ENCODE results near the gene ALKBH4.
"Not testable (repeated sequence)": the region's sequence is repeated elsewhere in the genome, so short reads cannot be mapped to it uniquely, and the experiment has no call there.

DNA sequence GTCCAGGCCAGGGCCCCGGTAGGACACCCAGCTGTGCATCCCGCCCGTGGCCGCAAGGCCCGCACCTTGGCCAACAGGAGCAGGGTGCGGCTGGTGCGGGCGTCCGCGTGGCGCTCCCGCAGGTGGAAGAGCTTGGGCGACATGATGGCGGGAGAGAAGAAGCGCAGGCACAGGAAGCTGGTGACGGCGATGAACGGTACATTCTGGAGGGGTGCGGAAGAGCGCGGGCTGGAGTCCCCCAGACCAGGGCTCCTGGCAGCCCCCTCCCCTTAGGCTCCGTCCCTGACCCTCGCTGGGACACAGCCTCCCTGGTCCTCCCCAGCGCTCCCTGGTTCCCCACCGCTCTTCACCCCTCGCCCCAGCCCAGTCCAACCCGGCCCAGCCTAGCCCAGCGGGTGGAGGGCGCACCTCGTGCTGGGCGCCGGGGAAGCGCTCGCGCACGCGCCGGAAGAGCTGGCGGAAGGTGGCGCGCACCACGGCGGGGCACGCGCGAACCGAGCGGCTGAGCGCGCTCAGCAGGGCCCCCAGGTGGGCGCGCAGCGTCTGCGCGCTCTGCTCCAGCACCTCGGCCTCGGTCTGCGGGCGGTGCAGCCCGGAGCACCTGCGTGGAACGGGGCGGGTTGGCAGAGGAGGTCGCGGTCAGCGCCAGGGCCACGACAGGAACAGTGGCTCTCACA, 29.9 kb upstream of the ALKBH4 start:
- not testable (repeated sequence) for TF ChIP-seq PPARA (CRISPR knock-in tag; IDR thresholded peaks at IDR 0.05; ENCODE audit: borderline replicate concordance); BACH2 (CRISPR knock-in tag; IDR thresholded peaks at IDR 0.05; ENCODE audit: borderline replicate concordance); ZFP30 (CRISPR knock-in tag; IDR thresholded peaks at IDR 0.05); ZFP3 (CRISPR knock-in tag; IDR thresholded peaks at IDR 0.05); SNAI2 (CRISPR knock-in tag; IDR thresholded peaks at IDR 0.05); ZNF70 (CRISPR knock-in tag; IDR thresholded peaks at IDR 0.05); ARNTL (CRISPR knock-in tag; IDR thresholded peaks at IDR 0.05; ENCODE audit: borderline replicate concordance, low read depth); CSDC2 (CRISPR knock-in tag; IDR thresholded peaks at IDR 0.05)
- TF ChIP-seq, protein P1, sequence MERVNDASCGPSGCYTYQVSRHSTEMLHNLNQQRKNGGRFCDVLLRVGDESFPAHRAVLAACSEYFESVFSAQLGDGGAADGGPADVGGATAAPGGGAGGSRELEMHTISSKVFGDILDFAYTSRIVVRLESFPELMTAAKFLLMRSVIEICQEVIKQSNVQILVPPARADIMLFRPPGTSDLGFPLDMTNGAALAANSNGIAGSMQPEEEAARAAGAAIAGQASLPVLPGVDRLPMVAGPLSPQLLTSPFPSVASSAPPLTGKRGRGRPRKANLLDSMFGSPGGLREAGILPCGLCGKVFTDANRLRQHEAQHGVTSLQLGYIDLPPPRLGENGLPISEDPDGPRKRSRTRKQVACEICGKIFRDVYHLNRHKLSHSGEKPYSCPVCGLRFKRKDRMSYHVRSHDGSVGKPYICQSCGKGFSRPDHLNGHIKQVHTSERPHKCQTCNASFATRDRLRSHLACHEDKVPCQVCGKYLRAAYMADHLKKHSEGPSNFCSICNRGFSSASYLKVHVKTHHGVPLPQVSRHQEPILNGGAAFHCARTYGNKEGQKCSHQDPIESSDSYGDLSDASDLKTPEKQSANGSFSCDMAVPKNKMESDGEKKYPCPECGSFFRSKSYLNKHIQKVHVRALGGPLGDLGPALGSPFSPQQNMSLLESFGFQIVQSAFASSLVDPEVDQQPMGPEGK (CRISPR knock-in tag; IDR thresholded peaks at IDR 0.05; ENCODE audit: borderline replicate concordance): not testable (repeated sequence)
- TF ChIP-seq, protein P2, sequence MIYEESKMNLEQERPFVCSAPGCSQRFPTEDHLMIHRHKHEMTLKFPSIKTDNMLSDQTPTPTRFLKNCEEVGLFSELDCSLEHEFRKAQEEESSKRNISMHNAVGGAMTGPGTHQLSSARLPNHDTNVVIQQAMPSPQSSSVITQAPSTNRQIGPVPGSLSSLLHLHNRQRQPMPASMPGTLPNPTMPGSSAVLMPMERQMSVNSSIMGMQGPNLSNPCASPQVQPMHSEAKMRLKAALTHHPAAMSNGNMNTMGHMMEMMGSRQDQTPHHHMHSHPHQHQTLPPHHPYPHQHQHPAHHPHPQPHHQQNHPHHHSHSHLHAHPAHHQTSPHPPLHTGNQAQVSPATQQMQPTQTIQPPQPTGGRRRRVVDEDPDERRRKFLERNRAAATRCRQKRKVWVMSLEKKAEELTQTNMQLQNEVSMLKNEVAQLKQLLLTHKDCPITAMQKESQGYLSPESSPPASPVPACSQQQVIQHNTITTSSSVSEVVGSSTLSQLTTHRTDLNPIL (CRISPR knock-in tag; IDR thresholded peaks at IDR 0.05; ENCODE audit: low read depth): not testable (repeated sequence)
- TF ChIP-seq, protein P3, sequence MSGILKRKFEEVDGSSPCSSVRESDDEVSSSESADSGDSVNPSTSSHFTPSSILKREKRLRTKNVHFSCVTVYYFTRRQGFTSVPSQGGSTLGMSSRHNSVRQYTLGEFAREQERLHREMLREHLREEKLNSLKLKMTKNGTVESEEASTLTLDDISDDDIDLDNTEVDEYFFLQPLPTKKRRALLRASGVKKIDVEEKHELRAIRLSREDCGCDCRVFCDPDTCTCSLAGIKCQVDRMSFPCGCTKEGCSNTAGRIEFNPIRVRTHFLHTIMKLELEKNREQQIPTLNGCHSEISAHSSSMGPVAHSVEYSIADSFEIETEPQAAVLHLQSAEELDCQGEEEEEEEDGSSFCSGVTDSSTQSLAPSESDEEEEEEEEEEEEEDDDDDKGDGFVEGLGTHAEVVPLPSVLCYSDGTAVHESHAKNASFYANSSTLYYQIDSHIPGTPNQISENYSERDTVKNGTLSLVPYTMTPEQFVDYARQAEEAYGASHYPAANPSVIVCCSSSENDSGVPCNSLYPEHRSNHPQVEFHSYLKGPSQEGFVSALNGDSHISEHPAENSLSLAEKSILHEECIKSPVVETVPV (CRISPR knock-in tag; IDR thresholded peaks at IDR 0.05): not testable (repeated sequence)

Data from SK-N-SH treated with all-trans-retinoic acid at 6 μM for 48 hours (cell line).